DOHH2 (cell line): ENCODE data around the gene CORO1A.
"Not testable (repeated sequence)": the region's sequence is repeated elsewhere in the genome, so short reads cannot be mapped to it uniquely, and the experiment has no call there.

Source experiments
- EZH2phosphoT487 ChIP-seq: fragments of 200-600 bp; sonication (generic); IDR thresholded peaks from 2 replicates; pipeline ENCODE4 v1.6.1; 2017; ENCODE audit warnings: borderline replicate concordance, mild to moderate bottlenecking, antibody characterized with exemption, low read length, moderate library complexity, mixed read lengths
- TF ChIP-seq, protein P1 (sequence below): fragments of 200-600 bp; sonication (generic); IDR thresholded peaks from one replicate; pipeline ENCODE4 v1.5.1; 2014; ENCODE audit warnings: antibody characterized with exemption, mild to moderate bottlenecking, low read depth, low read length; ENCODE audit not compliant: poor library complexity, severe bottlenecking

DNA sequence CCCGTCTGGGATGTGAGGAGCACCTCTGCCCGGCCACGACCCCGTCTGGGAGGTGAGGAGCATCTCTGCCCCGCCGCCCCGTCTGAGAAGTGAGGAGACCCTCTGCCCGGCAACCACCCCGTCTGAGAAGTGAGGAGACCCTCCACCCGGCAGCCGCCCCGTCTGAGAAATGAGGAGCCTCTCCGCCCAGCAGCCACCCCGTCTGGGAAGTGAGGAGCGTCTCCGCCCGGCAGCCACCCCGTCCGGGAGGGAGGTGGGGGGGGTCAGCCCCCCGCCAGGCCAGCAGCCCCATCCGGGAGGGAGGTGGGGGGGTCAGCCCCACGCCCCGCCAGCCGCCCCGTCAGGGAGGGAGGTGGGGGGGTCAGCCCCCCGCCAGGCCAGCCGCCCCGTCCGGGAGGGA lies 14.7 kb upstream of the CORO1A start:
- TF ChIP-seq, protein P1, sequence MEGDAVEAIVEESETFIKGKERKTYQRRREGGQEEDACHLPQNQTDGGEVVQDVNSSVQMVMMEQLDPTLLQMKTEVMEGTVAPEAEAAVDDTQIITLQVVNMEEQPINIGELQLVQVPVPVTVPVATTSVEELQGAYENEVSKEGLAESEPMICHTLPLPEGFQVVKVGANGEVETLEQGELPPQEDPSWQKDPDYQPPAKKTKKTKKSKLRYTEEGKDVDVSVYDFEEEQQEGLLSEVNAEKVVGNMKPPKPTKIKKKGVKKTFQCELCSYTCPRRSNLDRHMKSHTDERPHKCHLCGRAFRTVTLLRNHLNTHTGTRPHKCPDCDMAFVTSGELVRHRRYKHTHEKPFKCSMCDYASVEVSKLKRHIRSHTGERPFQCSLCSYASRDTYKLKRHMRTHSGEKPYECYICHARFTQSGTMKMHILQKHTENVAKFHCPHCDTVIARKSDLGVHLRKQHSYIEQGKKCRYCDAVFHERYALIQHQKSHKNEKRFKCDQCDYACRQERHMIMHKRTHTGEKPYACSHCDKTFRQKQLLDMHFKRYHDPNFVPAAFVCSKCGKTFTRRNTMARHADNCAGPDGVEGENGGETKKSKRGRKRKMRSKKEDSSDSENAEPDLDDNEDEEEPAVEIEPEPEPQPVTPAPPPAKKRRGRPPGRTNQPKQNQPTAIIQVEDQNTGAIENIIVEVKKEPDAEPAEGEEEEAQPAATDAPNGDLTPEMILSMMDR, result not testable (repeated sequence)
- TF ChIP-seq EZH2phosphoT487, result not testable (repeated sequence)
